Heart left ventricle (tissue), 16 donors: ENCODE measurements around the gene PSG1. TPM values are rescaled to one million over a fixed set of nuclear protein-coding genes. Genes with fewer than 3 reads are reported as not detected.
"Not testable (repeated sequence)": the region's sequence is repeated elsewhere in the genome, so short reads cannot be mapped to it uniquely, and the experiment has no call there.

Source experiments
- ATAC-seq, 4 donors: fragments of 200-7000 bp; cut with Tn5 transposase; one replicate each; pipeline ENCODE4 v1.9.1; 2020 to 2022; ENCODE audit warnings: moderate library complexity in 4 of 4, mild to moderate bottlenecking in 3 of 4, moderate number of reproducible peaks in 1 of 4
- DNase-seq, 5 donors: peaks; one replicate each; pipeline ENCODE4 v3.0.0-alpha.2; 2020
- H3K27ac ChIP-seq, 12 donors: fragments of 200-600 bp; sonication (generic) in 4 of 12; one replicate each; pipeline versions ENCODE4 v1.5.0 to v1.8.0; 2016 to 2022; ENCODE audit warnings: mild to moderate bottlenecking in 2 of 12
- H3K27me3 ChIP-seq, 9 donors: fragments of 200-600 bp; sonication (generic) in 2 of 9; one replicate each; pipeline versions ENCODE4 v1.5.1 to v1.8.0; 2016 to 2022; ENCODE audit warnings: mild to moderate bottlenecking in 3 of 9
- H3K36me3 ChIP-seq, 9 donors: fragments of 200-600 bp; sonication (generic) in 2 of 9; one replicate each; pipeline versions ENCODE4 v1.5.0 to v1.8.0; 2018 to 2022; ENCODE audit warnings: mild to moderate bottlenecking in 2 of 9
- H3K4me1 ChIP-seq, 12 donors: fragments of 200-600 bp; sonication (generic) in 4 of 12; one replicate each; pipeline versions ENCODE4 v1.5.0 to v1.8.0; 2016 to 2022; ENCODE audit warnings: mild to moderate bottlenecking in 3 of 12
- H3K4me3 ChIP-seq, 12 donors: fragments of 200-600 bp; sonication (generic) in 4 of 12; one replicate each; pipeline versions ENCODE4 v1.5.0 to v1.8.0; 2017 to 2022; ENCODE audit warnings: mild to moderate bottlenecking in 9 of 12, moderate library complexity in 4 of 12
- H3K9me3 ChIP-seq, 12 donors: fragments of 200-600 bp; sonication (generic) in 4 of 12; one replicate each; pipeline versions ENCODE4 v1.5.0 to v1.8.0; 2016 to 2022; ENCODE audit warnings: mild to moderate bottlenecking in 1 of 12
- CTCF ChIP-seq, 12 donors: fragments of 200-600 bp; sonication (generic) in 4 of 12; IDR thresholded peaks; one replicate each; pipeline versions ENCODE4 v1.5.0 to v1.8.0; 2018 to 2022; ENCODE audit warnings: antibody characterized with exemption in 12 of 12, mild to moderate bottlenecking in 5 of 12
- WGBS, 4 donors: extraction: QIAGEN DNeasy Blood & Tissue Kit in 2 of 4; methylation state at CpG; one replicate each; pipeline versions ENCODE4 v1.1.5 to v1.1.7; 2013 to 2018; 5-methylcytosine and 5-hydroxymethylcytosine counted together
- intact Hi-C, 10 donors: fragments of 100-400 bp; cut with DNase I; formaldehyde crosslinking; loops; one replicate each; pipeline versions ENCODE4 v1.11.1 to v1.14.2; 2022
- polyA plus RNA-seq, 2 donors: library from polyadenylated mRNA; stranded (reverse); fragments of 200-250 nt; gene quantifications; one replicate each; pipeline ENCODE4 v1.2.3, GENCODE V29; 2013
- total RNA-seq, 9 donors: library from RNA; depleted of rRNA in 2 of 9; stranded (reverse); fragments of >200 nt in 2 of 9; fragmentation: NEBNext Ultra II Directional in 3 of 9; extraction: Animal tissue kit (Norgen Biotek cat#: 25700) in 3 of 9; gene quantifications; one replicate each; pipeline versions ENCODE4 v1.1.0 to v1.2.4, GENCODE V29; 2016 to 2023
- donor health status: ischemic (EF 13 %, LVEDD 7.1; RV severe dilation, severe dysfunction).
- donor health status: healthy with polysubstance abuse.
- donor health status: DM: no; HTN: yes; CAD: no.
- donor health status: DM: no; HTN: no; CAD: no.
- donor health status: ischemic (EF 25% LVEDD 6.9; RV normal size, moderate dysfunction).
- donor health status: ischemic (EF 25% LVEDD 5.7; RV mildly dilated, moderate dysfunction).
- donor health status: healthy.
- donor health status: DM: yes; HTN: yes; CAD: no.
- donor health status: ischemic (EF 35%, LVEDD 5.7; RV mildly dilated, moderate dysfunction).
- donor health status: nonischemic (EF 11% LVEDD 7.7; RV severe dilation, severe dysfunction).
- donor health status: DM: yes; HTN: yes; CAD: no.
- donor health status: PGD.
- donor health status: ischemic (EF 29% LVEDD 5.4; RV normal size, mild dysfunction).
- donor health status: nonischemic (EF 23%, LVEDD 6.1; RV moderate dilation, normal function).

Gene PSG1
- total and polyA plus RNA-seq, 11 donors: not detected

GRCh38 chr19:42881279-42881678 is 1.8 kb upstream of the PSG1 start:
- H3K36me3 ChIP-seq, DNase-seq, ATAC-seq, H3K27ac ChIP-seq, H3K4me1 ChIP-seq, H3K9me3 ChIP-seq, H3K4me3 ChIP-seq: not testable (repeated sequence)
- intact Hi-C loops: loop anchor here in 2 of 10 donors (10.0 kb wide), 1 partner anchor 86 kb away; no protein-coding TSS in a partner anchor
- H3K27me3 ChIP-seq: peaks cover 0 to 28% (median 0%) of the 10 kb centered on the region in 9 donors
- peak in 6 of 12 donors; percentile 8 to 29 (median 16) for TF ChIP-seq CTCF (IDR thresholded peaks at IDR 0.05)
- WGBS, 4 donors: 57 to 64% (median 62%) methylated on average over 8 of the region's 8 CpGs

- not testable (repeated sequence) for H3K36me3 ChIP-seq, DNase-seq, ATAC-seq, H3K4me1 ChIP-seq, H3K9me3 ChIP-seq, H3K27ac ChIP-seq, H3K4me3 ChIP-seq
- intact Hi-C loops: loop anchor here in 2 of 10 donors (10.0 kb wide), 1 partner anchor 86 kb away; no protein-coding TSS in a partner anchor
- H3K27me3 ChIP-seq: peaks cover 0 to 26% (median 0%) of the 10 kb centered on the region in 9 donors
- WGBS, 4 donors: 78 to 98% (median 84%) methylated on average over 7 to 9 of the region's 9 CpGs
Observed at GRCh38 chr19:42880621-42881020, 1.1 kb upstream of the PSG1 start.

GRCh38 chr19:42876596-42876995 is 2.9 kb downstream of the PSG1 start:
- H3K4me1 ChIP-seq, H3K27ac ChIP-seq, intact Hi-C loops, H3K36me3 ChIP-seq, H3K4me3 ChIP-seq, DNase-seq, H3K27me3 ChIP-seq, H3K9me3 ChIP-seq, ATAC-seq: not testable (repeated sequence)

- 30 to 49% (median 33%) methylated on average over 1 of the region's 1 CpG for WGBS, 4 donors
- ATAC-seq, H3K4me3 ChIP-seq, H3K9me3 ChIP-seq, DNase-seq, H3K27me3 ChIP-seq, H3K4me1 ChIP-seq, H3K27ac ChIP-seq, intact Hi-C loops, H3K36me3 ChIP-seq: not testable (repeated sequence)
Observed at GRCh38 chr19:42875881-42876280, 3.6 kb downstream of the PSG1 start.

- H3K9me3 ChIP-seq, DNase-seq, intact Hi-C loops, H3K36me3 ChIP-seq, H3K27me3 ChIP-seq, H3K27ac ChIP-seq, H3K4me3 ChIP-seq, ATAC-seq, H3K4me1 ChIP-seq: not testable (repeated sequence)
- 66 to 74% (median 70%) methylated on average over 4 of the region's 4 CpGs for WGBS, 4 donors
Observed at GRCh38 chr19:42874901-42875813, 4.4 kb downstream of the PSG1 start.

GRCh38 chr19:42874136-42874535 is 5.4 kb downstream of the PSG1 start:
- 69 to 80% (median 78%) methylated on average over 3 of the region's 3 CpGs for WGBS, 4 donors
- ATAC-seq, H3K4me1 ChIP-seq, H3K9me3 ChIP-seq, H3K36me3 ChIP-seq, DNase-seq, H3K27me3 ChIP-seq, H3K4me3 ChIP-seq, H3K27ac ChIP-seq, intact Hi-C loops: not testable (repeated sequence)
